Measurements from ENCODE around the gene KRTAP20-4.

Gene KRTAP20-4

GRCh38 chr21:30668776-30669175, 48.3 kb downstream of the KRTAP20-4 start:
- no peak for DNase-seq
